ENCODE results near the gene SMYD5.

DNA sequence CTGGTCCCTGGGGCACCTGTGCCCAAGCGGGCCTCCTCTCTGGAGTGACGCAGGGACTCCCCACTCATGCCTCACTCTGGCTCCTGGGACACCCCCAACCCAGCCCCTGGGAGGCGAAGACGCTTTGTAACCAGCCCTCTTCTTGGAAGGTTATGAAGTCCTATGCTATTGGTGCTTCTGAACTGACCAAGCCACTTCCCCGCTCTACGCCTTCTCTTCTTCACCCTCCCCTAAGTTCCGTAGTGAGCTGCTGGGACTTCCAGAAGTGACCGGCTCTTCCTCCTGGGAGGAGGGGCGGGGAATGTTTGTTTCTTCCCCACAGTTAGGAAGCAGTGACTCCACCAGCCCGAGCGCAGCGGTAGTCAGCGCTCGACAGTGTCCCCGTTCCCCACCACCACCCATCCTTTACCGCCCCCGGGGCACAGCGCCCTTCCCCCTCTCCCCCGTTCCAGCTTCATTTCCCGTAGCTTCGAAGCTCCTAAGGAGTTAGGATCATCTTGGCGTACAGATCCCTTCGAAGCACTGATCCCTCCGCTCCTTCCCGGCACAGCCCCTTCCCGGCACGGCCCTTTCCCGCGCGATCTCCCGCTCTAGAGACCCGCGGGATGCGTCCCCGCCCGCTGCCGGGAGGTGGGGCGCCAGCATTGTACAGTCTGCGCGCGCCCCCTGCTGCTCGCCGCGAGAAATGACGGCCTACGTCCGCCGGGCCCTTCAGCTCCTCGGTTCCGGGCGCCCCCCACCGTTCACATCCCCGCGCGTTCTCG lies 37.0 kb upstream of the SMYD5 start:
- TF ChIP-seq POLR2AphosphoS5 (IDR thresholded peaks at IDR 0.05; ENCODE audit: low read depth, low read length) = no peak
- TF ChIP-seq POLR2A (IDR thresholded peaks at IDR 0.05; ENCODE audit: low read depth, low read length) = no peak
- TF ChIP-seq SPI1 (IDR thresholded peaks at IDR 0.05; ENCODE audit: low read depth, low read length) = no peak
- no peak for TF ChIP-seq TAF1 (IDR thresholded peaks at IDR 0.05; ENCODE audit: low read depth, low read length)
- TF ChIP-seq PAX5 (IDR thresholded peaks at IDR 0.05; ENCODE audit: insufficient read depth, low read length, severe bottlenecking) = no peak
- no peak for TF ChIP-seq POU2F2 (IDR thresholded peaks at IDR 0.05; ENCODE audit: low read depth, low read length)
